HG02678 (cell line): ENCODE data around the gene PARP3.

Experiments used
- ATAC-seq: cut with Tn5 transposase; IDR thresholded peaks from one replicate; pipeline ENCODE4 v1.9.1; 2021; ENCODE audit warnings: mild to moderate bottlenecking, moderate library complexity; ENCODE audit not compliant: unreplicated experiment

Gene PARP3

DNA sequence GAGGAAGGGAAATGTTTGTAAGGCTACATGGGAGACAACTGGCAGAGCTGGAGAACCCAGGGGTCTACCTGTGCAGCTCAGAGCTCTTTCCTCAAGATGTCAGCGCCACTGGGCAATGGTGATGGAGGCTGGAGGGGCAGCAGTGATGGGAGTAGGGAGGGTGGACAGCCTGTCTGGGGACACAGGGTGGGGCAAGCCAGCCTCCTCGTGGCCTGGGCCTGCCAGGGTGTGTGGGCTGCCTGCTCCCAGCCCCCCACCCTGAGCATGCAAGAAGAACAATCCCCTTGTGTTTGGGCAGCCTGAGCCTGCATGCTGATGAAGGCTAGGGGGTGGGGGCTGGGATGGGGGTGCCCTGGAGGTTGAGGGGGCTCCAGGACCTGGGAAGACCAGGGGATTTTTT is 23.9 kb downstream of the PARP3 start:
- ATAC-seq = no peak

GRCh38 chr3:51966486-51966885 is 24.3 kb downstream of the PARP3 start:
- ATAC-seq = no peak

DNA sequence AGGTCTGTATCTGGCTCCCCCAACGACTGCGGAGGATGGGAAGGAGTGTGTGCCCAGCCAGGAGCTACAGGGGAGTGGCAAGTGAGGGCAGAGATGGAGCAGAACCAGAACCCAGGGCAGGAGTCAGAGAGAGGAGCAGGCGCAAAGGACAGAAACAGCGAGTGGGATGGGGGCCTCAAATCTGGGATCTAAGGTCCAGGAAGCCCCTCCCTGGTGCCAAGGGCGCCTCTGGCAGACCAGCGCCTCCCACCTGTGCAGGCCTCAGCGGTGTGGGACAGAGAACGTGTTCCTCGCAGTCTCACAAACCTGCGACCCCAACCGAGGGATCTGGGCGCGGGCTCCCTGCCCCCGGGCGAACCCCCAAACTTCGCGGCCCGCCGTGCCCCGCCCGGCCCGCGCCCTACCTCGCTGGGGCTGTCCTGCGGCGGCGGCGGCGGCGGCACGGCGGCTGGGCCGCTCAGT is 24.8 kb downstream of the PARP3 start:
- ATAC-seq = peak; percentile 38

DNA sequence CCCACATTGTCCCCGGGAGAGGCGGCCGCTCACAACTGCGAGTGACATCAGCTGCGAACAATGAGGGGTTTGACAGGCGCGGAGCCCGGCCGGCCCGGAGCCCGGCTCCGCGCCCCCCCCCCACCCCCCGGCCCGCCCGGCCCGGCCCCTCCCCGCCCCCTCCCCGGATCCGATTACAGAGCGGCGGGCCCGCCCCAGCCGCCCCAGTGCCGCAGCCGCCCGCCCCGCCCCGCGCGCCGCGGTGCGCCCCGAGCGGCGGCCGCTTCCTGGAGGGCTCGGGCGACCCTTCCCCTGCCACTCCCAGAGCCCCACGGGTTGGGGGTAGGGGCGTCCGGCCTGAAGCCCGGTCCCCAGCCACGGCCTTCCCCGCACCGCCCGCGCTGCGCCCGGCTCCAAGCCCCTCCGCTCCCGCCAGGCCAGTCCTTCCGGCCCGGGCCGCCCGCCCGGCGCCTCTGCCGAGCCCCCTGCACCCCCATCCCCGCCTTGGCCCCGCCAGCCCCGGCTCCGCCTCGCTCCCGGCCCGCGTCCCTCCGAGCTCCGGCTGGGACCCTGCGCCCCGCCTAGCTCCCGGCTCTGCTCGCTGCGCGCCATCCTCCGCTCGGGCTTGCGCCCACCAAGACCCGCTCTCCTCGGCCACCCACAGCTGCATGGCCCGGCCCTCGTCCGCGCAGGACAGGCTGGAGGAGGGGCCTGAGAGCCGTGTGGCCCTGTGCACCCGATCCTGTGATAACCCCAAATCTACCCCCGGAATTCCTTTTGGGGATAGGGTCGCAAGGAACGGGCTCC is 25.4 kb downstream of the PARP3 start, which contains the start of gene PCBP4:
TSS of gene PCBP4 (minus strand) at position 71 of the 786 bp plus-strand sequence. CDS start 6,214 bp downstream, outside the sequence.
- peak; percentile 57 for ATAC-seq

DNA sequence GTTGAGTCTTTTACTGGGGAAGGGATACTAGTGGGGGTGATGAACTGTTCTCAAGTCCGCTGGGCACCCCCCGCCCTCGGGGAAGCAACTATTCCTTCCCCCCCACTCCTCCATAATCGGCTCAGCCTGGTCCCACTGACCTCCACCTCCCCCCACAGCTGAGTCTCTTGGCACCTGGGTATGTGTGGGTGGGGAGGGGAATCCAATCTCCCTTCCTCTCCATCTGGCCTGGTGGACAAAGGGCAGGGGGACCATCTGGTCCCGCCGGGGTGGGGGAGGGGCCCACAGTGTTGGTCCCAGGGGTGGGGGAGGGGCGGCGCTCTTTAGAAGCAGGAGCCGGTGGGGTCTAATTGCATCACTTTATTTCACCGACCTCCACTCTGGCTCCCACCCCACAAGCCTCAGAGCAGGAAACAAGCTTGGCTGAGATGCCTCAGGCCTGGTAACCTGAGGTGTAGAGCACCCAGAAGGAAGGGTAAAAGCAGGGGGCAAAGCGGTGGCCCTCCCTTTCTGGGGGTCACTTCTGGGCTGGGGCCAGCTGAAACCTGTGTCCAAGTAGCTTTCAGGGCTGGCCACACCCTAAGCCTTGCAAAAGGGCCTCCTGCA is 26.1 kb downstream of the PARP3 start:
- no peak for ATAC-seq

- ATAC-seq = no peak
These were observed 26.9 kb downstream of the PARP3 start for GRCh38 chr3:51968883-51969678.

DNA sequence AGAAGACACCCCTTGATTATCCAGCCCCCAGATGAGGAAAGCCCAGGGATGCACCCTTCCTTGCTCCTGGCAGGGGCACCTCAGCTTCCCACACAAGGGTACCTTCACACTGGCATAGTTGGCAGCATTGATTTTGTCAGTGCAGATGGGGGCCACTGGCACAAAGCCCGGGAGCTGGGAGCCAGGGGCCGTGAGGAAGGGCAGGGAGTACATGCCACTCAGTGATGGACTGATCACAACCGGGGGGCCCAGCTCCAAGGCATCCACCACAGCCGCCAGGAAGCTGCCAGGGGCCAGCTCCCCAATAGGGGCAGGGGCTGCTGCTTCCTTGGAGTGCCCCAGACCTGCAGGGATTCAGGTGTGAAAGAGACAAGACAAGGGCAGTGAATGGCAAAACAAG is 27.7 kb downstream of the PARP3 start:
- ATAC-seq = no peak

DNA sequence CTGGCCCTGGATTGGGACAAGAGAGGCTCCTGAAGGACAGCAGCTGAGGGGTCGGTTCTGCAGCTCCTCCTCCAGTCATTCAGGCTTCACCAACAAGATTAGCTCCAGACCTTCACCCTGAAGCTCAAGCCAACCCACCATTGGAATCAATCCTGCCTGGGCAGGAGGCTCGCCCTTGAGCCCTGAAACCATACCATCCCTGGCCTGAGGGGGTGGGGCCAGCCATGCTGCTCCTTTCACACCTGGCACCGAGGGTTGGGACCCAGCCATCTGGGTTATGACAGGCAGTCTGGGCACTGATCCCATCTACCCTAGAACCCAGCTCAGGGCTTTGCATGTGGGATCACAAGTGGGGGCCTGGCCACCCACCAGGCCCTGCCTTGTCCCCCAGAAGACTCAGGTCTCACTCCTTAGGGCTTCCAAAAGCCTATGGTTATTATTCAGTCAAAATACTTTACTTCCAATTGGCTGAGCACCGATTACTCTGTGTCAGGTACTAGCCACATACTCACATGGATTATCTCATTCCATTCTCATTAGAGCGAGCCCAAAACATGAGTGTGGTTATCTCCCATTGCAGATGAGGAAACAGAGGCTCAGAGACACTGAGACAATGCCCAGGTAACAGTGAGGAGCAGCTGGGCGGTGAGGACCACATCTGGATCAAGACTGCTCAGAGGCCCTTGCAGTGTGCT is 28.6 kb downstream of the PARP3 start:
- no peak for ATAC-seq

GRCh38 chr3:51971350-51971749 is 29.2 kb downstream of the PARP3 start:
- ATAC-seq = no peak

DNA sequence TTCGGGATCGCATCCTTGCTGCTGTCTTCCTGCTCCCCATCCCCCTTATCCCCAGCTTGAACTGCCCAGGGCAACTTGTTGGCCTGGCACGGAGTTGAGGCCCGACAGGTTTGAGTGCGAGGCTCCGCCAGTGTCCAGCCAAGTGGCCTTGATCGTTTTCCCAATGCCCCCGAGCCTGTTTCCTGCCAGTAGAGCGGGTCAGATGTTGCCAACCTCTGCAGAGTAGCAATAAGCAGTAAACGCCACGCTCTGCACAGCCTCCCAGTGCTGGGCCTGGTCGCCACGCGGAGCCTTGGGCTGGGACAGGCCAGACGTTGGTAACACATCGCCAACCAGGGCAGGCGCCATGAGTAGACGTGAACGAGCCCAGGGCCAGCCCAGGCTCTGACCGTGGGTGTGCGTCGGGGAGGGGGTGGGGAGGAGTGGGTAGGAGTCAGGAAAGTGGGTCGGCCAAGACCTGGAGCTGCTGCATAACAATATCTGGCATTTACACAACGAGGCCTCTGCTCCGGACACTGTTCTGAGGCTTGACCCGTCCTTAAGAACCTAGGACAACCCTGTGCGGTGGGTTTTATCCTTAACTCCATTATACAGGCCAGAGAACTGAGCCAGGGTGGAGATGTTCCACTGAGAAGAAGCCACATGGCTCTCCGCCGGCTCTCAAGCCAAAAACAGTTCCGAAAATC is 32.3 kb downstream of the PARP3 start:
- peak; percentile 9 for ATAC-seq

DNA sequence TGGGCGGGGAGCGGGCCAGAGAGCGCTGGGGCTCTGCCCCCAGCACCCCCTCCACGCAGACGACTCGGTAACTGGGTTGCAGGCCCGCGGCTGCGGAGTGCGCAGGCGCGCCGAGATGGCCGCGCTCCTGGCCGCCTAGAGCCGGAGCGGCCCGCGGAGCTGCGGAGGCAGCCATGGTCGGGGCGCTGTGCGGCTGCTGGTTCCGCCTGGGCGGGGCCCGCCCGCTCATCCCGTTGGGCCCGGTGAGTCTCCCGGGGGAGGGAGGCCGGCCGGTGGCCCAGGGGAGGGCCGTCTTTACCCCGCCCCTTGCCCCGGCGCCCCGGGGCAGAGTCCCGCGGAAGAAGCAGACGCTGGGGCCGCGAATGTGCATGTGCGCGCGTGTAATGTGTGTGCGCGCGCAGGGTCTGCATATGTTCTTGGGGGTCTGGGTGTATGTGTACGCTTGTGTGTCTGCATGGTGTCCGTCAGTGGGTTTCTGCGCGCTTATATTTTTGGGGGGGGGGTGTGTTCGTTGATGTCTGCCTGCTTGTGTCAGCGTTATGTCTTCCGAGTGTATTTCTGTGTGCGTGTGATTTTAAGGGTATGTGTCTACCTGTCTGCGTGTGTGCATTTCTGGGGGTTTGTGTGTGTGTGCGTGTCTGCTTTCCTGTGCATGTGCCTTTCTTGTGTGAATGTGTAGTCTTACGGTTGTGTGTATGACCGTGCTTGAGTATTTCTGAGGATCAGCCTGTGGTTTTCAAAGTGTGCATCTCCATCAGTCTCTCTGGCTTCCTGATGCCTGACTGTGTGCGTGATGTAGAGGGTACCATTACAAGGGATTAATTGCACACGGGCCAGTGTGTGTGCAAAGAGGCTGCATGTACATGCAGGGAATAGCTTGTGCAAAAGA is 33.0 kb downstream of the PARP3 start, which contains the start of gene ABHD14A:
TSS of gene ABHD14A (plus strand) at position 102 of the 889 bp plus-strand sequence. CDS start at position 174, 72 bp downstream.
- ATAC-seq = peak; percentile 66

DNA sequence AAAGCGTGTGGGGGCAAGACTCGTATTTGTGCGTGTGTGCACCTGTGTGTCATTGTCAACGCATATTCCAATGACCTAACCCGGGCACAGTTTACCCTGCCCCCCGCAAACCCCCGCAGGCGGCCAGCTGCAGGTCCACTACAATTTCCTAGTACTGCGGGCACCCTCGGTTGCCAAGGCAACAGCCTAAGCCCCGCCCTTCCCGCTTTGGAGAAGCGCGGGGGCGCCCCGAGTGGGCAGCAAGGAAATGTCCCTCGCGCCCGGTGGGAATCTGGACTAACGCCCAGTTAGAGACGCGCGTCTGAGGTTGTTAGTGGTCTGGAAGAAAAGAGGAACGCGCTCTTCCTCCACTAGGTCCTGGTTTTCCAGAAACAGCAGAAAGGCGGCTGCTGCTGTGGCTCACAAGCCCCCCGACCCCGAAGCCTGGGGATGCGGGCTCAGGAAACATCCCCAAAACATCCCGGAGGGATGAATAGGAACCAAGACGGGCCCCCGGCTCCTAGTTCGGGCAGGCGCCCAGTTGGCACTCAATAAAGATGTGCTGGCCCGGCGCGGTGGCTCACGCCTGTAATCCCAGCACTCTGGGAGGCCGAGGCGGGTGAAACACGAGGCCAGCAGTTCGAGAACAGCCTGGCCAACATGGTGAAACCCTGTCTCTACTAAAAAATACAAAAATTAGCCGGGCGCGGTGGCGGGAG is 33.8 kb downstream of the PARP3 start:
- no peak for ATAC-seq

GRCh38 chr3:51977446-51978142 is 35.4 kb downstream of the PARP3 start:
- no peak for ATAC-seq

- no peak for ATAC-seq
These were observed 36.0 kb downstream of the PARP3 start for GRCh38 chr3:51978143-51978502.

DNA sequence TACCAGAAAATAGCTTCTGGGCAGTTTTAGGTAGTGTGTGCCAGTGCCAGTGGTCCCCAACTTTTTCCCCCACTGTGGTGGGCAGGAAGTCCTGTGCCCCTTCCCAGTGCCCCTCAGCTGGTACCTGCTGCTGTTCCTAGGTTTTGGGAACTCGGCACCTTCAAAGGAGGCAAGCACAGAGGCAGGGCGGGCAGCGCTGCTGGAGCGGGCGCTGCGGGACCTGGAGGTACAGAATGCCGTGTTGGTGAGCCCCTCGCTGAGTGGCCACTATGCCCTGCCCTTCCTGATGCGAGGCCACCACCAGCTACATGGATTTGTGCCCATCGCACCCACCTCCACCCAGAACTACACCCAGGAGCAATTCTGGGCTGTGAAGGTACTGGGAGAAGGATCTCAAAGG is 38.1 kb downstream of the PARP3 start:
- no peak for ATAC-seq

DNA sequence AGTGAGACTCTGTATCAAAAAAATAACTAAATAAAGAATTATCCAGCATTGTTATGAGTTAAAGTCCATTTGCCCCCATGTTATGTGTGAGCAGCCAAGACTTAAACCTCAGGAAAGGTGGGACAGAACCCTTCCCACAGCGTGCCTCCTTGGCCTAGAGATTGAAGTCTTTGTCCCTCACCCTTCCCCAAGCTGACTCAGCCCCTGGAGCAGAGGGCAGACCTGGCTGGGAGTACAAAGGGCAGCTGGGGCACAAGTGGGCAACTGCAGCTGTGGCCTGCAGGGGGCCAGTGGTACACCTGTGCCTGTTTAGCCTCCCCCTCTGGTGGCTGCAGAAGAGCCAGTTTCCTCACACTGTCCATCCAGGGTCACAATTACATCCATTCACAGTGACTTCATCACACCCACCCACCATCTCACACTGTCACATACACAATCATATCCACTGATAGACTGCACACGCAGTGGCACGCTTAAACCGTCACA is 40.2 kb downstream of the PARP3 start:
- ATAC-seq = peak; percentile 48

GRCh38 chr3:51982838-51983577 is 40.8 kb downstream of the PARP3 start, which contains the start of gene ACY1:
Gene ACY1 (plus strand): TSS chr3:51983535. CDS start chr3:51984065, 530 bp downstream.
- peak; percentile 78 for ATAC-seq
